D721Med (cell line): Measurements from ENCODE around the gene TRMT10B.
"Not testable (repeated sequence)": the region's sequence is repeated elsewhere in the genome, so short reads cannot be mapped to it uniquely, and the experiment has no call there.

Experiments used
- DNase-seq: peaks from one replicate; pipeline ENCODE4 v3.0.0; 2011; ENCODE audit warnings: low spot score; ENCODE audit not compliant: insufficient read length
- FAIRE-seq: peaks from 2 replicates; lab custom pipeline; 2011; peaks lifted over from hg19 to GRCh38; lab: Jason Lieb, UNC
- TF ChIP-seq, protein P1 (sequence below): IDR thresholded peaks from 2 replicates; pipeline ENCODE4 v1.5.1; 2012; ENCODE audit warnings: mild to moderate bottlenecking, control low read depth; ENCODE audit not compliant: insufficient read depth; ENCODE audit errors: missing control alignments

The TRMT10B gene

DNA sequence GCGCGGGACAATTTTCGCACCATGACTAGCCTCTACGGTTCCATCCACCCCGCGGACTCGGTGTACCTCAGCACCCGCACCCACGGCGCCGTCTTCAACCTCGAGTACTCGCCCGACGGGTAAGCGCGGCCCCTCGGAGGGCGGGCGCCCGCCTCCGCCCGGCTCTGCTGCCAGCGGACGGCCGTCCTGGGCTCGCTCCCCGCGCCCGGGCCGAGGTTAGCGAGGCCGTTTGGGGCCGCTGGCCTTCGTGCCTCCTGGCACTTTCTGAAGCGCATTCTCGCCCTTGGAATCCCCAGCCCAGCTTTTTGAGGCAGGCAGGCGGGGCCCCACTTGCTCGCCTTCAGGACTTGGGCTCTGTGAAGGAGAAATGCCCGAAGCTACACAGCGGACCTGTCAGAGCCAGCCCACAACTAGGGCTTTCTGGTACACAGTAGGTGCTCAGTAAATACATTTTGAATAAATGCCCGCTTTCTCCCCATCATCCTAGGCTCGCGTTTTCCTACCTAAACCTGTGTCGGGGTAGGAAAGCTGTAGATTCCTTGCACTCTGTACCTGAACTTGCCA is 47.8 kb downstream of the TRMT10B start:
- DNase-seq, result no peak
- TF ChIP-seq, protein P1, sequence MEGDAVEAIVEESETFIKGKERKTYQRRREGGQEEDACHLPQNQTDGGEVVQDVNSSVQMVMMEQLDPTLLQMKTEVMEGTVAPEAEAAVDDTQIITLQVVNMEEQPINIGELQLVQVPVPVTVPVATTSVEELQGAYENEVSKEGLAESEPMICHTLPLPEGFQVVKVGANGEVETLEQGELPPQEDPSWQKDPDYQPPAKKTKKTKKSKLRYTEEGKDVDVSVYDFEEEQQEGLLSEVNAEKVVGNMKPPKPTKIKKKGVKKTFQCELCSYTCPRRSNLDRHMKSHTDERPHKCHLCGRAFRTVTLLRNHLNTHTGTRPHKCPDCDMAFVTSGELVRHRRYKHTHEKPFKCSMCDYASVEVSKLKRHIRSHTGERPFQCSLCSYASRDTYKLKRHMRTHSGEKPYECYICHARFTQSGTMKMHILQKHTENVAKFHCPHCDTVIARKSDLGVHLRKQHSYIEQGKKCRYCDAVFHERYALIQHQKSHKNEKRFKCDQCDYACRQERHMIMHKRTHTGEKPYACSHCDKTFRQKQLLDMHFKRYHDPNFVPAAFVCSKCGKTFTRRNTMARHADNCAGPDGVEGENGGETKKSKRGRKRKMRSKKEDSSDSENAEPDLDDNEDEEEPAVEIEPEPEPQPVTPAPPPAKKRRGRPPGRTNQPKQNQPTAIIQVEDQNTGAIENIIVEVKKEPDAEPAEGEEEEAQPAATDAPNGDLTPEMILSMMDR, result no peak
- no peak for FAIRE-seq

DNA sequence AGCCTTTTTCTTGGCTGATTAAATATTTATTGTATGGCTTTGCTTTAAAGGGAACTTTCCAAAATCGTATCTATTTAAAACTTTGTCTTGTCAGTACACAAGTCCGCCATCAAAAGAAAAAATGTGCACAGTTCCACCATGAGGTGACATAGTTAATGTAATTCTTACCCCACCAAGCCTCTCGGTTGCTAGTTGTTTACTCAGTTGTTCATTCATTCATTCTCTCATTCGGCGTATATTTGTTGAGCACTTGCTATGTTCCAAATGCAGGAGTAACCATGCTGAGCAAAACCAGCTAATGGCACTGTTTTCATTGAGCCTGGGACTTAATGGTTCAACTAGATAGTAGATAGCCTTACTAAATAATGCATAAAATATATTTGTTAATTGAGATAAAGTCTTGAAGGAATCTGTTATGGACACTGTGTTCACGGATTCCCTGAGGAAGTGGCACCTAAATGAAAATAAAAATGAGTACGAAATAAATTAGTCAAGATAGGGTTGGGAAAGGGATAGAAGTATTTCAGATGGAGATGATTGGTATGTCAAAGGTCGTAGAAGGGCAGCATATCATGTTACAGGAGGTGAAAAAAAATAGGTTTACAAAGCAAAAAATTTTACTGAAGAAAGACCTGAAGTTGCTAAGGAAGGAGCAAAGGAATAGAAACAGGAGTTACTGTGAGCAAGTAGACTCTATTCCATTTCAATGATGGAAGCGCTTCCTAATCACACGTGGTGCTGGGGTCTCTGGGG is 48.5 kb downstream of the TRMT10B start:
- TF ChIP-seq, protein P1, result no peak
- no peak for DNase-seq
- no peak for FAIRE-seq

DNA sequence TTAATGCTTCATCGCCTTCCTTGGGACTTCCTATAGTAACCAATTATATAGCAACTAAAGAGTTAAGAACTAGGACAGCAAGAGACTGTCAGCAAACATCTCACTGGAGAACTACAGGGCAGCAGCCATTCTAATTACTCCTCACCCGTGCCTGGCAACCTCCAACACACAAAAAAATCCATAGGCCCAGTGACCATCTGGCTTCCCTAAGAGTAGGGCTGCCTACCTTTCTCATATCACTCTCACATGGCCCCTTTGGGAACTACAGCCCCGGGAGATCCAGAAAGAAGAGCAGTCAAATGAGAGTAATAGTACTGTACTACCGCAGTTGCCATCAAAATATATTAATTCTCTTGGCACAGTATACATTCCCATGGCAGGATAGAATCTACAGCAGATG is 52.7 kb downstream of the TRMT10B start:
- FAIRE-seq (no peak), DNase-seq (no peak)
- TF ChIP-seq, protein P1, result no peak

DNA sequence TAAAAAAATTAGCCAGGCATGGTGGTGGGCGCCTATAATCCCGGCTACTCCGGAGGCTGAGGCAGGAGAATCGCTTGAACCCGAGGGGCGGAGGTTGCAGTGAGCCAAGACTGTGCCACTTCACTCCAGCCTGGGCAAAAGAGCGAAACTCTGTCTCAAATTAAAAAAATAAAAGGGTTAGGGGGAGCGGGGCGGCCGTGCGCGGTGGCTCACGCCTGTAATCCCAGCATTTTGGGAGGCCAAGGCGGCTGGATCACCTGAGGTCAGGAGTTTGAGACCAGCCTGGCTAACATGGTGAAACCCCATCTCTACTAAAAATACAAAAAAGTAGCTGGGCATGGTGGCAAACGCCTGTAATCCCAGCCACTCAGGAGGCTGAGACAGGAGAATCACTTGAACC is 56.1 kb downstream of the TRMT10B start:
- not testable (repeated sequence) for DNase-seq, FAIRE-seq

DNA sequence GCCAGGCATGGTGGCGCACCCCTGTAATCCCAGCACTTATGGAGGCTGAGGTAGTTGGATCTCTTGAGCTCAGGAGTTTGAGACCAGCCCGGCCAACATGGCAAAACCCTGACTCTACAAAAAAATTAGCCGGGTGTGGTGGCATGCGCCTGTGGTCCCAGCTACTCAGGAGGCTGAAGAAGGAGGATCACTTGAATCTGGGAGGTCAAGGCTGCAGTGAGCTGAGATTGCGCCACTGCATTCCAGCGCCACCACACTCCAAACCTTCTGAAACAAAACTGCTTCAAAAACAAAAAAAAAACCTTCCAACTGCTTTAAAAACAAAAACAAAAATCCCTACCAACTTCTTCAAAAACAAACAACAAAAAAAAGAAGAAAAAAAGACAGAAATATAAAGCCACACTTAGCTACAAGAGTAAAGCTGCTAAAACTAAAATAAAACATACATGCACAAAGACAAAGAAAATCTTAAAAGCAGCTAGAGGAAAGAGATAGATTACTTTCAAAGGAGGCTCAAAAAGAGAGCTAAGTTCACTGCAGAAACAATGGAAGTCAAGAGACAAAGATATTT is 58.4 kb downstream of the TRMT10B start:
- DNase-seq (no peak), FAIRE-seq (no peak)
- TF ChIP-seq, protein P1, result no peak

DNA sequence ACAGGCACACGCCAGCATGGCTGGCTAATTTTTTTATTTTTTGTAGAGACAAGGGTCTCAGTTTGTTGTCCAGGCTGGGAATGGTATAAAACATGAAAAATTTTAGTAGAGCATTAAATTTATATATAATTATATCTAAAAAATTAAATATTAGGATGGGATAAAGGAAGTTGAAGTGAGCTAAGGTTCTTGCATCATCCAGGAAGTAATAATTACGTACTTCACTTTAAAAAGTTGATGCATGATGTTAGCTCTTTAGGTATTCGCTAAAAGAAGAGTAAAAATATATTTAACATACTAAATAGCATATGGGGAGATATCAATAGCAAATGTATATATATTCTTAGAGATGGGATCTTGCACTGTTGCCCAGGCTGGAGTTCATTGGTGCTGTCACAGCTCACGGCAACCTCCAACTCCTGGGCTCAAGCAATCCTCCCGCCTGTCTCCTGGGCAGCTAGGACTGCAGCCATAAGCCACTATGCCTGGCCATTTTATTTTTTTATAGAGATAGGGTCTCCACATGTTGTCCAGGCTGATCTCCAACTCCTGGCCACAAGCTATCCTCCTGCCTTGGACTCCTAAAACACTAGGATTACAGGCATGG is 59.3 kb downstream of the TRMT10B start:
- FAIRE-seq, result no peak
- TF ChIP-seq, protein P1, result no peak
- no peak for DNase-seq

DNA sequence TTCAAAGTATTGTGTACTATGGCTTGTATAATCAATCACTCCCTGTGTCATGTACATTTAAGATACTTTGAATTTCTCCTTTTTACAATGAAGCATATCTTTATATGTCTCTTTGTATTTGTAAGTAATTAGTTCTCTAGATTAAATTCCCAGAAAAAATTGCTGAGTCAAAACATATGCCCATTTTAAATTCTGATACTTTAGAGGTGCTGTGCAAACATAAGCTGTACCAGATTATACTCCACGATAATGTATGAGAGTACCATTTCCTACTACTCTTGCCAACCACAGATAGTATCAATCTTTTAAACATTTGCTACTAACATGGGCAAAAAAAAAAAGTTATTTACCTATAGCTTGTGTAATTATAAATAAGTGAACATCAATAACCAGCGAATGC is 65.2 kb downstream of the TRMT10B start:
- FAIRE-seq, result no peak
- DNase-seq, result no peak
- TF ChIP-seq, protein P1, result no peak
